Measurements from ENCODE around the gene ONECUT2. TPM values are rescaled to one million over a fixed set of nuclear protein-coding genes. Genes with fewer than 3 reads are reported as not detected.

The ONECUT2 gene
- total RNA-seq, 4 donors from 2014 or later, result under 0.01 to 0.06 TPM; not detected in 2

DNA sequence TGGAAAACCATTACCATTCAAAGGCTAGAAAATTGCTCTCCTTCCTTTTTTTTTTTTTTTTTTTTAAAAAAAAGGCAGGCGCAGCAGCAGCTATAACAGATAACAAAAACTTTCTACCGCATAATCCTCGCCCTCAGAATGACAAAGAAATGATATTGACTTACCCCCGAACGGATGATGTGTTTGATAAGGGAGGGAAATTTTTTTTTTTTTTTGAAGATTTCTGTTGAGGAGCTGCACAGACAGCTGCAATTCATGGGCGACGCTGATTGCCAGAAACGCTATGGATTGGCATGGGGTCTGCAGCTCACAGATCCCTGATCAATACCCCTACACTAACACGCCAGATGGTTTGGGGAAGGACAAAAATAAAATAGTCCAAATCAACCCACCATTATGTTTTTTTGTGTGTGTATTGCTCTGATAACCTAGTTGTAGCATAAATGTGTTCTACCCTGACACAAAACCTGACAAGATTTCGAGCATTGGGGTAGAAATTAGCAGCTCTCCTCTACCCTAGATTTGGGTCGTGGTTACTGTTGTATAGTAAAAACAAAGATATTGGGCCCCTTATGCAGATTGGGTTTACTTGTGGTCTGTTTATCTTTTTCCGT is 3.6 kb upstream of the ONECUT2 start:
- DNase-seq (ENCODE audit: low spot score), result no peak
- ATAC-seq (ENCODE audit: low FRiP score), result no peak
- TF ChIP-seq, protein P1, sequence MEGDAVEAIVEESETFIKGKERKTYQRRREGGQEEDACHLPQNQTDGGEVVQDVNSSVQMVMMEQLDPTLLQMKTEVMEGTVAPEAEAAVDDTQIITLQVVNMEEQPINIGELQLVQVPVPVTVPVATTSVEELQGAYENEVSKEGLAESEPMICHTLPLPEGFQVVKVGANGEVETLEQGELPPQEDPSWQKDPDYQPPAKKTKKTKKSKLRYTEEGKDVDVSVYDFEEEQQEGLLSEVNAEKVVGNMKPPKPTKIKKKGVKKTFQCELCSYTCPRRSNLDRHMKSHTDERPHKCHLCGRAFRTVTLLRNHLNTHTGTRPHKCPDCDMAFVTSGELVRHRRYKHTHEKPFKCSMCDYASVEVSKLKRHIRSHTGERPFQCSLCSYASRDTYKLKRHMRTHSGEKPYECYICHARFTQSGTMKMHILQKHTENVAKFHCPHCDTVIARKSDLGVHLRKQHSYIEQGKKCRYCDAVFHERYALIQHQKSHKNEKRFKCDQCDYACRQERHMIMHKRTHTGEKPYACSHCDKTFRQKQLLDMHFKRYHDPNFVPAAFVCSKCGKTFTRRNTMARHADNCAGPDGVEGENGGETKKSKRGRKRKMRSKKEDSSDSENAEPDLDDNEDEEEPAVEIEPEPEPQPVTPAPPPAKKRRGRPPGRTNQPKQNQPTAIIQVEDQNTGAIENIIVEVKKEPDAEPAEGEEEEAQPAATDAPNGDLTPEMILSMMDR (IDR thresholded peaks at IDR 0.05), result no peak

DNA sequence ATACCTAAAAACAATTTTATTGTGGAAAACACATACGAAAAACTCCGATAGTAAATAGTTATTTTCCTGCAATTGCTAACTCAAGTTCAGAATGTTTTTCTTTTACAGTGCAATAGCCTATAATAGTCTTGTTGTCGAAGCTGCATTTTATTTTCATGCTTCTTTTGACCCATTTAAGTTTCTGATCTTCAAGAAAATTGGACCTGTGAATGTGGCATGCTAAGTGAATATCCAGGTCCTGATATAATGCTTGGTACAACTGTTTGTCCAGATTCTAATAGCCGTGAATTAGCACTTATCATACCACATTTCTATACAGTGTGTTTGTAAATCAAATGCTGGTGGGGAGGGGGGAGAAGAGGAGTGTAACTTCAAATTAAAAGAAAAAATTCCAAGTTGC is 3.0 kb upstream of the ONECUT2 start:
- TF ChIP-seq, protein P1 (IDR thresholded peaks at IDR 0.05), result no peak
- no peak for ATAC-seq (ENCODE audit: low FRiP score)
- DNase-seq (ENCODE audit: low spot score), result no peak

DNA sequence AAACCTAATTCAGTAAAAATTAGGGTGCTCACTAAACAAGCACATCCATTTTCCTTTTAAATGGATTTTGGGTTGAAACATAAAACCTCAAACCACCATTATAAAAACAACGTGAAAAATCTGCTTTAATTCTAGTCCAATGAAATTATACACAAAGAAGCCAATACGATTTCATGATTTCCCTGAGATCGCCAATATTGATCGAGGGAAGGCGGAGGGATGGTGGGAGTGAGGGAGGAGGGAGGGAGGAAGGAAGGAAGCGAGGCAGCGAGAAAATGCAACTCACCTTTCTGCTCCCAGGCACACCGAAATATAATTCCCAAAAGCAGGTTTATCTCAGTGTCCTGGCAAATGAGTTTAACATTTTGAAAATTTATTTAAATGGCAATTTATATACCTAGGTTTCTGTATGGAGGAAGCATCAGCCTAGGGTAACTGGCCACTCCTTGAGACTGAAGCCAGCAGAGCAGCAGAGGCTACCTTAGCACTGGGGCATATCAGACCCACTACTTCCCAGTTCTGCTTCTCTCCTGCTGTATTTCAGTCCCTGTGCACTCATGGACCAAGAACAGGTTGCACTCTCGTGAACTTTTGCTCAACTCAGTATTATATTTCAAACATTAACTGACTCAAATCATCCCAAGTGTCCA is 2.3 kb upstream of the ONECUT2 start:
- TF ChIP-seq, protein P1 (IDR thresholded peaks at IDR 0.05), result no peak
- ATAC-seq (ENCODE audit: low FRiP score), result no peak
- no peak for DNase-seq (ENCODE audit: low spot score)

DNA sequence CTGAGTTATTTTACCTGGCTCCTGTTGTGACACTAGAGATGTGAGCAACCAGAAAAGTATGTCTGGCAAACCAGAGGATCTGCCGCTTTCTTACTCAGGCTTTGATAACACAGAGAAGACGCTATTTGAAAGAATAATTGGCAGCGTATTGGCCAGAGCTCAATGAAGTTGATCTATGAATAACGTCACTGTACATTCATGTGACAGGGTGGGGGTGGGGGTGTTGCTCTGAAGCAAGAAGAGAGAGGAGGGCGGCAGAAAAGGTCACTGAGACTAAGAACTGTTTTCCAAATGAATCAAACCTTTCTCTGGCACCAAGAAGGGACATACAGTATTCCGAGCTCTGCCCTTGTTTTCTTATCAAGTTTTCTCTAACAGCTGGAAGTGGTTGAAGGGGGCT is 1.7 kb upstream of the ONECUT2 start:
- TF ChIP-seq, protein P1 (IDR thresholded peaks at IDR 0.05), result no peak
- DNase-seq (ENCODE audit: low spot score) (no peak), ATAC-seq (ENCODE audit: low FRiP score) (no peak)

DNA sequence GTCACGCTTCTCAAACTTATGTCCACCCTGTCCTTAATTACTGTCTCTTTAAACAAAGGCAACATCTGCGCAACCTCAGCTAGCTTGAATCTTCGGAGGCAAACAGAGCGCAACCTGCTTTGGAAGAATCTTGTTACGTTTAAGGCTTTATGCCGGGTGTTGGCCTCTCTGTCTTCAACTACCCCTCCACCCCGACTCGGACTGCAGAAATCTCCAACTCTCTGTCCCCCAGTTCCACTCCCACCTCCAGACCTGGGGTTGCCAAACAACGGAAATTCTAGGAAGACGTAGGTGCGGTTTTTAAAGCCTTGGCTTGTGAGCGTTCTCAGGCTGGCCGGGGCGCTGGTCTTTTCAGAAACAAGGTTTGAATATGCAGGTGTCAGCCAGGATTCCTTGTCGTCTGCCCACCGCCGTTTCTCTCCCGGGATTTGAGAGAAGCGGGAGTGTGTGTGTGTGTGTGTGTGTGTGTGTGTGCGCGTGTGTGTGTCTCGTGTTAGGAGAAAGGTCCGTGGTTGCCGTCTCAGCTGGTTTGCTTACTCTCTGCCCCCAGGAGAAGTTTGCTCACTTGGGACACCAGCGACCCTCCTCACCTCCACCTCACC is 1.1 kb upstream of the ONECUT2 start:
- ATAC-seq (ENCODE audit: low FRiP score) (no peak), DNase-seq (ENCODE audit: low spot score) (no peak)
- TF ChIP-seq, protein P1 (IDR thresholded peaks at IDR 0.05), result no peak

DNA sequence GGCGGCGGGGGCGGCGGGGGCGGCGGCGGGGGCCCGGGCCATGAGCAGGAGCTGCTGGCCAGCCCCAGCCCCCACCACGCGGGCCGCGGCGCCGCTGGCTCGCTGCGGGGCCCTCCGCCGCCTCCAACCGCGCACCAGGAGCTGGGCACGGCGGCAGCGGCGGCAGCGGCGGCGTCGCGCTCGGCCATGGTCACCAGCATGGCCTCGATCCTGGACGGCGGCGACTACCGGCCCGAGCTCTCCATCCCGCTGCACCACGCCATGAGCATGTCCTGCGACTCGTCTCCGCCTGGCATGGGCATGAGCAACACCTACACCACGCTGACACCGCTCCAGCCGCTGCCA is 644 bp downstream of the ONECUT2 start:
- TF ChIP-seq, protein P1 (IDR thresholded peaks at IDR 0.05), result no peak
- ATAC-seq (ENCODE audit: low FRiP score), result no peak
- DNase-seq (ENCODE audit: low spot score), result no peak

Measured in omental fat pad (tissue), 4 donors.